NCI-H524 treated with DMSO at 0.1 percent for 48 hours (cell line): Measurements from ENCODE around the gene TAF1L.
A peak's percentile ranks its signal among the peaks of the same experiment; 100 is the strongest.

Experiments
- DNase-seq: peaks from one replicate; lab custom pipeline; 2025; lab: John Stamatoyannopoulos, UW

The TAF1L gene

DNA sequence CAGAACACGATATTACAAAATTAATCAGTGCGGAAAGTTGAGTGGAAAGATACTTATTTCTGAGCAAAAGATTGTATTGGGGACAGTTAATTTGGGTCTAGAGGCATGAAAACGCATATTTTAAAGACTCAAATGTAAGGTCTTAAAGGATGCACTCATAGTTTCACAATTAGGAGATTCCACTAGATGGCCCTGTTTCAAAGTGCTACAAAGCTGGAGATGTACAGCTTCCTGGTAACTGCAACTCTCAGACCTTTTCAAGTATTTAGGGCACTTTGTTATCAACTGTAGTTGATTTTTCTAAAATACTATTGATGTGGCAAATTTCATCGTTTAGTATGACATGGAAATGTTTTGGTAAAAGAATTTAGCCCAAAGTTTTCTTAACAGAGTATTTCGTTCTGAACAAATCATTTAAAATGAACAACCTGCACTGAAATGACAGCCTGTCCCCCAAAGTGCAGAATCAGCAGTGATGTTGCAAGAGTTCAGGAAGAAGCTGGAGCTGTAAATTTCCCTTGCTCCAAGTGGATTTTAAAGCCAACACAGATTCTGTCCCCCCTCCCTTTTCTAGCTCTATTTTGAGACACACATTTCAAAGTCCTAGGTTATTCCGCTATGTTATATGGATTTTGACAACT is 46.3 kb downstream of the TAF1L start:
- no peak for DNase-seq

DNA sequence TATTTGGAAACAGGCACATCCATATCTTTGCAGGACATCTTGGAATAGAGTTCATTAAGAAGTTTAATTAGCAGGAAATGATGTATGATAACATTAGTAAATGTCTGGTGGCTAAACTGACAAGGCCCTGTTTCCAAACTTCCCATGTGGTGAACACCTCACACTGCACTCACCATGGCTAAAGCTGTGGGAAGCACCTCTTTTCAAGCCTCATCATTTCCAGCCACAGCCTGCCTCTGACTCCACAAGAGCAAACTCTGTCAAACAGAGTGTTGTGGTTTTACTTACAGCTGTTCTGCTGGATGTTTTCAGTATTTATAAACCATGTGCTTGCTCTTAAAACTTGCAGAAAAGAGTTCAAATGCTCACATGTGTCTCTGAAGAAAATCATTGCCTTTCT is 47.6 kb downstream of the TAF1L start:
- DNase-seq = no peak

GRCh38 chr9:32584784-32585183 is 50.7 kb downstream of the TAF1L start:
- DNase-seq = no peak

DNA sequence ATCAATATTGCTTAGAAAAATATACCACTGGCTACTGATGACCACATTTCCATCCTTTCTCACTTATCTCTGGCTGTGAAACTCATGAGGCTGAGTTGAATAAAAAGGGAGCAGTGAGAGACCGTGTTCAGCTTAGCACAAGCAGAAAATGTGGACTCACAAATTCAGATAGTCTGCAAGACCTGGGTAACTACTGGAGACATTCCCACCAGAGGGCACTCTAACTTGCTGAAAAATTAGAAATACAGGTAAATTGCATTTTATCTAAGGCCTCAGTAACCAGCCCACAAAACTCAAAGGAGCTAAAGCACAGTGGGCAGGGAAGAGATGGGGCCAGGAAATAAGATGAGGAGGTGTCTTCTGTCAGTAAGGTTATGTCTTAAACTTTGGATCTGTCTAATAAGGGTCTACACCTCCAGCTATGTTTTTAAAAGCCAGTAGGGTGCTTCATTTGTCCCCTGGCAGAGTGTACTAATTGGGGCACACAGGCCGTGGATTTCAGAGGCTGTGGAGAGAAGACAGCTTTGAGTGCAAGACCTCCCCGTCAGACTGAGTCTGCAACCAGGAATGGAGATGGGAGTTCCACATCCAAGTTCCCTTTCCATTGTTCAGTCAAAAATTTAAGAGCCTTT is 53.8 kb downstream of the TAF1L start:
- peak; percentile 19 for DNase-seq

GRCh38 chr9:32580631-32581300 is 54.7 kb downstream of the TAF1L start:
- DNase-seq = no peak

DNA sequence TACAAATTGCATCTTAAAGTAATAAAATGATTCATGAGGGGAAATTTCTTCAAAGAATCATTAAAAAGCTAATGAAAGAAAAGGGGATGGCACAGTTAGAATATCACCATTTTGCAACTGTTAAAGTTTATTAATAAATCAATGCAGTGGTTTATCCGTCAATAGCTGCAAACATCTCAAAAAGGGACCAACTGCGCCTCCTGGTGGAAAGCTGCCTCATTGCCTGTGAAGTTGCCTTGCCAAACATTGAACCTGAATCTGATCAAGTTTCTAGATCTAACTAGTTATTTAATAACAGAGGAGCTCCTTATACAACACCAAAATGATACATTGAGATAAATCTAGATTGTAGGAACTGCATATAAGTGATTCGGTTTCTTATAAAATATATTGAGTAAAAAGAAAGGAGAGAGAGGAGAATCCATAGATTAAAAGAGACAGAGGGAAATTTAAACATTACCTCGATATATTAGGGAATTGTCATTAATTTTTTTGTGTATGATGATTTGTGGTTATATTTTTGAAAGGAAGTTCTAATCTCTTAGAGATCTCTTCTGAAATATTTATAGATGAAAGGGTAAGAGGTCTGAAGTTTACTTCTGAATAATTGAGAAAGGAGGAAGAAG is 55.6 kb downstream of the TAF1L start:
- no peak for DNase-seq
